ENCODE results near the gene PDS5B. TPM values are rescaled to one million over a fixed set of nuclear protein-coding genes. Genes with fewer than 3 reads are reported as not detected.

PDS5B gene
- total RNA-seq, 2 donors from 2014 or later = 14.7 to 16.2 TPM

GRCh38 chr13:32811297-32811800 lies 225.1 kb downstream of the PDS5B start:
- Histone ChIP-seq H3K9me3 (peaks cover 0 to 16% of the 10 kb centered on the region in 2 donors), H3K27me3 (no peaks in the 10 kb centered on the region), H3K36me3 (no peaks in the 10 kb centered on the region), H3K27ac (no peak overlapping the region), H3K4me3 (no peak overlapping the region), H3K4me1 (no peaks in the 10 kb centered on the region)
- no peak for DNase-seq (ENCODE audit: low spot score)
- TF ChIP-seq CTCF (IDR thresholded peaks at IDR 0.05) = no peak

- H3K27me3 ChIP-seq = no peaks in the 10 kb centered on the region
- no peak overlapping the region for H3K4me3 ChIP-seq
- H3K27ac ChIP-seq = no peak overlapping the region
- DNase-seq (ENCODE audit: low spot score) = no peak
- no peaks in the 10 kb centered on the region for H3K9me3 ChIP-seq
- no peak for TF ChIP-seq CTCF (IDR thresholded peaks at IDR 0.05)
- no peaks in the 10 kb centered on the region for H3K4me1 ChIP-seq
- no peaks in the 10 kb centered on the region for H3K36me3 ChIP-seq
These were observed 235.0 kb downstream of the PDS5B start for GRCh38 chr13:32821149-32821688.

- no peak overlapping the region for H3K4me3 ChIP-seq
- no peak overlapping the region for H3K27ac ChIP-seq
- H3K4me1 ChIP-seq = no peaks in the 10 kb centered on the region
- no peaks in the 10 kb centered on the region for H3K9me3 ChIP-seq
- no peaks in the 10 kb centered on the region for H3K36me3 ChIP-seq
- TF ChIP-seq CTCF (IDR thresholded peaks at IDR 0.05) = no peak
- DNase-seq (ENCODE audit: low spot score) = no peak
- no peaks in the 10 kb centered on the region for H3K27me3 ChIP-seq
These were observed 236.5 kb downstream of the PDS5B start for GRCh38 chr13:32822771-32823170.

GRCh38 chr13:32823597-32823996 lies 237.3 kb downstream of the PDS5B start:
- Histone ChIP-seq H3K36me3 (no peaks in the 10 kb centered on the region), H3K27ac (no peak overlapping the region), H3K4me3 (no peak overlapping the region), H3K27me3 (no peaks in the 10 kb centered on the region), H3K4me1 (no peaks in the 10 kb centered on the region), H3K9me3 (no peaks in the 10 kb centered on the region)
- TF ChIP-seq CTCF (IDR thresholded peaks at IDR 0.05) = no peak
- DNase-seq (ENCODE audit: low spot score) = no peak

GRCh38 chr13:32824061-32824460 lies 237.8 kb downstream of the PDS5B start:
- no peak overlapping the region for H3K27ac ChIP-seq
- no peak overlapping the region for H3K4me3 ChIP-seq
- no peaks in the 10 kb centered on the region for H3K9me3 ChIP-seq
- H3K27me3 ChIP-seq = no peaks in the 10 kb centered on the region
- TF ChIP-seq CTCF (IDR thresholded peaks at IDR 0.05) = no peak
- no peaks in the 10 kb centered on the region for H3K4me1 ChIP-seq
- DNase-seq (ENCODE audit: low spot score) = no peak
- no peaks in the 10 kb centered on the region for H3K36me3 ChIP-seq

GRCh38 chr13:32824675-32825074 lies 238.4 kb downstream of the PDS5B start:
- DNase-seq (ENCODE audit: low spot score) = no peak
- no peaks in the 10 kb centered on the region for H3K4me1 ChIP-seq
- TF ChIP-seq CTCF (IDR thresholded peaks at IDR 0.05) = no peak
- H3K27ac ChIP-seq = no peak overlapping the region
- no peaks in the 10 kb centered on the region for H3K9me3 ChIP-seq
- H3K27me3 ChIP-seq = no peaks in the 10 kb centered on the region
- no peaks in the 10 kb centered on the region for H3K36me3 ChIP-seq
- no peak overlapping the region for H3K4me3 ChIP-seq
